IMR-90 (cell line): Measurements from ENCODE around the gene RAD51B.
"Not testable (repeated sequence)": the region's sequence is repeated elsewhere in the genome, so short reads cannot be mapped to it uniquely, and the experiment has no call there.

Source experiments
- CEBPB ChIP-seq: IDR thresholded peaks from 2 replicates; pipeline ENCODE4 v1.6.1; 2012; ENCODE audit warnings: low read depth, low read length, improper control_type of control experiment
- CHD1 ChIP-seq: IDR thresholded peaks from 2 replicates; pipeline ENCODE4 v1.6.1; 2012; ENCODE audit warnings: low read depth, low read length, improper control_type of control experiment
- FOS ChIP-seq: fragments of 150-350 bp; IDR thresholded peaks from 2 replicates; pipeline ENCODE4 v1.6.1; 2016; ENCODE audit warnings: low read depth, low read length
- MXI1 ChIP-seq: IDR thresholded peaks from 2 replicates; pipeline ENCODE4 v1.6.1; 2012; ENCODE audit warnings: low read depth, mild to moderate bottlenecking, low read length, moderate library complexity, borderline replicate concordance
- POLR2A ChIP-seq: IDR thresholded peaks from 2 replicates; pipeline ENCODE4 v1.6.1; 2012; ENCODE audit warnings: mild to moderate bottlenecking, low read depth, low read length
- RAD21 ChIP-seq: IDR thresholded peaks from 2 replicates; pipeline ENCODE4 v1.6.1; 2012; ENCODE audit warnings: low read length, improper control_type of control experiment
- SMC3 ChIP-seq: fragments of 150-350 bp; IDR thresholded peaks from 2 replicates; pipeline ENCODE4 v1.6.1; 2016; ENCODE audit warnings: low read depth, mild to moderate bottlenecking, antibody characterized with exemption, low read length, moderate library complexity
- TF ChIP-seq, protein P1 (sequence below): conservative IDR thresholded peaks from 2 replicates; pipeline ENCODE4 v1.5.1; 2012; ENCODE audit warnings: mild to moderate bottlenecking, low read depth, low read length, improper control_type of control experiment

DNA sequence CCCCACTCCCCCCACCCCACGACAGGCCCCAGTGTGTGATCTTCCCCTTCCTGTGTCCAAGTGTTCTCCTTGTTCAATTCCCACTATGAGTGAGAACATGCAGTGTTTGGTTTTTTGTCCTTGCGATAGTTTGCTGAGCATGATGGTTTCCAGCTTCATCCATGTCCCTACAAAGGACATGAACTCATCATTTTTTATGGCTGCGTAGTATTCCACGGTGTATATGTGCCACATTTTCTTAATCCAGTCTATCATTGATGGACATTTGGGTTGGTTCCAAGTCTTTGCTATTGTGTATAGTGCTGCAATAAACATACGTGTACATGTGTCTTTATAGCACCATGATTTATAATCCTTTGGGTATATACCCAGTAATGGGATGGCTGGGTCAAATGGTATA, 609.3 kb downstream of the RAD51B start:
- TF ChIP-seq, protein P1, sequence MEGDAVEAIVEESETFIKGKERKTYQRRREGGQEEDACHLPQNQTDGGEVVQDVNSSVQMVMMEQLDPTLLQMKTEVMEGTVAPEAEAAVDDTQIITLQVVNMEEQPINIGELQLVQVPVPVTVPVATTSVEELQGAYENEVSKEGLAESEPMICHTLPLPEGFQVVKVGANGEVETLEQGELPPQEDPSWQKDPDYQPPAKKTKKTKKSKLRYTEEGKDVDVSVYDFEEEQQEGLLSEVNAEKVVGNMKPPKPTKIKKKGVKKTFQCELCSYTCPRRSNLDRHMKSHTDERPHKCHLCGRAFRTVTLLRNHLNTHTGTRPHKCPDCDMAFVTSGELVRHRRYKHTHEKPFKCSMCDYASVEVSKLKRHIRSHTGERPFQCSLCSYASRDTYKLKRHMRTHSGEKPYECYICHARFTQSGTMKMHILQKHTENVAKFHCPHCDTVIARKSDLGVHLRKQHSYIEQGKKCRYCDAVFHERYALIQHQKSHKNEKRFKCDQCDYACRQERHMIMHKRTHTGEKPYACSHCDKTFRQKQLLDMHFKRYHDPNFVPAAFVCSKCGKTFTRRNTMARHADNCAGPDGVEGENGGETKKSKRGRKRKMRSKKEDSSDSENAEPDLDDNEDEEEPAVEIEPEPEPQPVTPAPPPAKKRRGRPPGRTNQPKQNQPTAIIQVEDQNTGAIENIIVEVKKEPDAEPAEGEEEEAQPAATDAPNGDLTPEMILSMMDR: not testable (repeated sequence)
- TF ChIP-seq POLR2A, SMC3, RAD21, CHD1, MXI1, CEBPB, FOS: not testable (repeated sequence)
